ENCODE measurements around the gene RNF214.
"Not testable (repeated sequence)": the region's sequence is repeated elsewhere in the genome, so short reads cannot be mapped to it uniquely, and the experiment has no call there.

Gene RNF214

DNA sequence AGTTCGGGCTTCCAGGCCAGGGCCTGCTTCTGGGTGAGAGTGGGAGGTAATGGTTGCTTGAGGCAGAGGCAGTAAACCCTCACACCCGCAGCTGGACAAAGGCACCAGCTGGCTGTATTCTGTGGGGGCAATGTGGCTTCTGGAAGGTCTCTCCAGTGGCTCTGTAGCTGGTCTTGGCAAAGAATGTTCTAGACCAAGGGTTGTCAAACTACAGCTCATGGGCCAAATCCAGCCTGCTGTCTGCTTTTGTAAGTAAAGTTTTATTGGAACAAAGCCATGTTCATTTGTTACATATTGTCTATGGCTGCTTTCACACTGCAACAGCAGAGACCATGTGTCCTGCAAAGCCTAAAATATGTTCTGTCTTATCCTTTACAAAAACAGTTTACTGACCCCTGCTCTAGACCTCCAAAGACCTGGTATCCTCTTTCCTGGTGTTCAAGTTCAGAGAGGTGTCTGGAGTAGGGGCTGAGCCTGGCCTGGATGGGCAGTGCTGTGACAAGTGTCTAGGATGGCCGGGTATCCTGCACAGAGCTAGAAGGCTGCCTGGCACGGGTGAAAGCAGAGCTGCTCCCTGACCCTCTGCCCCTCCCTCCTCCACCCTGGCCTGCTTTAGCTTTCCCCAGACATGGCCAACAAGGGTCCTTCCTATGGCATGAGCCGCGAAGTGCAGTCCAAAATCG, 29.9 kb upstream of the RNF214 start:
- H3K4me1 ChIP-seq: peaks cover 0 to 46% (median 33%) of the 10 kb centered on the region in 4 donors
- H3K9me3 ChIP-seq: no peaks in the 10 kb centered on the region
- peaks cover 49 to 63% (median 54%) of the 10 kb centered on the region in 3 donors for H3K36me3 ChIP-seq
- intact Hi-C loops (cut with DNase I; ENCODE audit: low total_unique reads): no loop called here
- peak overlapping the region; percentile 70 to 96 for H3K4me3 ChIP-seq
- H3K27ac ChIP-seq: peak overlapping the region; percentile 97 to 98
- H3K27me3 ChIP-seq: no peaks in the 10 kb centered on the region
- TF ChIP-seq, protein P1, sequence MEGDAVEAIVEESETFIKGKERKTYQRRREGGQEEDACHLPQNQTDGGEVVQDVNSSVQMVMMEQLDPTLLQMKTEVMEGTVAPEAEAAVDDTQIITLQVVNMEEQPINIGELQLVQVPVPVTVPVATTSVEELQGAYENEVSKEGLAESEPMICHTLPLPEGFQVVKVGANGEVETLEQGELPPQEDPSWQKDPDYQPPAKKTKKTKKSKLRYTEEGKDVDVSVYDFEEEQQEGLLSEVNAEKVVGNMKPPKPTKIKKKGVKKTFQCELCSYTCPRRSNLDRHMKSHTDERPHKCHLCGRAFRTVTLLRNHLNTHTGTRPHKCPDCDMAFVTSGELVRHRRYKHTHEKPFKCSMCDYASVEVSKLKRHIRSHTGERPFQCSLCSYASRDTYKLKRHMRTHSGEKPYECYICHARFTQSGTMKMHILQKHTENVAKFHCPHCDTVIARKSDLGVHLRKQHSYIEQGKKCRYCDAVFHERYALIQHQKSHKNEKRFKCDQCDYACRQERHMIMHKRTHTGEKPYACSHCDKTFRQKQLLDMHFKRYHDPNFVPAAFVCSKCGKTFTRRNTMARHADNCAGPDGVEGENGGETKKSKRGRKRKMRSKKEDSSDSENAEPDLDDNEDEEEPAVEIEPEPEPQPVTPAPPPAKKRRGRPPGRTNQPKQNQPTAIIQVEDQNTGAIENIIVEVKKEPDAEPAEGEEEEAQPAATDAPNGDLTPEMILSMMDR (IDR thresholded peaks at IDR 0.05): no peak
- DNase-seq: no peak

DNA sequence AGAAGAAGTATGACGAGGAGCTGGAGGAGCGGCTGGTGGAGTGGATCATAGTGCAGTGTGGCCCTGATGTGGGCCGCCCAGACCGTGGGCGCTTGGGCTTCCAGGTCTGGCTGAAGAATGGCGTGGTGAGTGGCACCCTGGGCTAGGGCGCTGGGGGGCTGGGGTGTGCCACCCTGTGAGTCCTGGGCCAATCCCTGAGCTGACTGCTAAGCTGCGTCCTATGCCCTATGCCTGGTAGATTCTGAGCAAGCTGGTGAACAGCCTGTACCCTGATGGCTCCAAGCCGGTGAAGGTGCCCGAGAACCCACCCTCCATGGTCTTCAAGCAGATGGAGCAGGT, 29.4 kb upstream of the RNF214 start:
- Histone ChIP-seq H3K4me3 (peak overlapping the region; percentile 70 to 96), H3K27me3 (no peaks in the 10 kb centered on the region), H3K36me3 (peaks cover 49 to 63% (median 54%) of the 10 kb centered on the region in 3 donors), H3K27ac (peak overlapping the region; percentile 97 to 98), H3K4me1 (peaks cover 0 to 41% (median 28%) of the 10 kb centered on the region in 4 donors), H3K9me3 (no peaks in the 10 kb centered on the region)
- DNase-seq: no peak
- intact Hi-C loops (cut with DNase I; ENCODE audit: low total_unique reads): no loop called here
- TF ChIP-seq, protein P1 (IDR thresholded peaks at IDR 0.05): no peak

DNA sequence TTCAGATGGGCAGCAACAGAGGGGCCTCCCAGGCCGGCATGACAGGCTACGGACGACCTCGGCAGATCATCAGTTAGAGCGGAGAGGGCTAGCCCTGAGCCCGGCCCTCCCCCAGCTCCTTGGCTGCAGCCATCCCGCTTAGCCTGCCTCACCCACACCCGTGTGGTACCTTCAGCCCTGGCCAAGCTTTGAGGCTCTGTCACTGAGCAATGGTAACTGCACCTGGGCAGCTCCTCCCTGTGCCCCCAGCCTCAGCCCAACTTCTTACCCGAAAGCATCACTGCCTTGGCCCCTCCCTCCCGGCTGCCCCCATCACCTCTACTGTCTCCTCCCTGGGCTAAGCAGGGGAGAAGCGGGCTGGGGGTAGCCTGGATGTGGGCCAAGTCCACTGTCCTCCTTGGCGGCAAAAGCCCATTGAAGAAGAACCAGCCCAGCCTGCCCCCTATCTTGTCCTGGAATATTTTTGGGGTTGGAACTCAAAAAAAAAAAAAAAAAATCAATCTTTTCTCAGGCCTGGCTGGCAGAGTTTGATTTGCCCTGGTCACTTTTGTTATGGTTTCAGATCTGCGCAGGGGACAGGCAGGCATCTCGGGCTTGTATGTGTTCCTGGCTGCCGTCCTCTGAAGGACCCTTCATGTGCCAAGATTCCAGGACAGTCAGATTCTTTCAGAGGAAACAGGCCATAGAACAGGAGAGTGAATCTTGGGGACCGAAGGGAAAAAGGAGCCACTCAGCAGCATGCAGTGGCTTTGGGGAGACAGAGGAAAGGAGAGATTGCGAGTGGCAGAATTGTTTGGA, 28.0 kb upstream of the RNF214 start:
- peaks cover 49 to 61% (median 54%) of the 10 kb centered on the region in 3 donors for H3K36me3 ChIP-seq
- peak overlapping the region; percentile 70 to 96 for H3K4me3 ChIP-seq
- H3K27me3 ChIP-seq: no peaks in the 10 kb centered on the region
- no peak for DNase-seq
- intact Hi-C loops (cut with DNase I; ENCODE audit: low total_unique reads): loop anchor here (5.0 kb wide), 1 partner anchor 72 kb away; no protein-coding TSS in a partner anchor
- H3K27ac ChIP-seq: peak overlapping the region; percentile 97 to 98
- TF ChIP-seq, protein P1 (IDR thresholded peaks at IDR 0.05): no peak
- peaks cover 0 to 33% (median 21%) of the 10 kb centered on the region in 4 donors for H3K4me1 ChIP-seq
- H3K9me3 ChIP-seq: no peaks in the 10 kb centered on the region

DNA sequence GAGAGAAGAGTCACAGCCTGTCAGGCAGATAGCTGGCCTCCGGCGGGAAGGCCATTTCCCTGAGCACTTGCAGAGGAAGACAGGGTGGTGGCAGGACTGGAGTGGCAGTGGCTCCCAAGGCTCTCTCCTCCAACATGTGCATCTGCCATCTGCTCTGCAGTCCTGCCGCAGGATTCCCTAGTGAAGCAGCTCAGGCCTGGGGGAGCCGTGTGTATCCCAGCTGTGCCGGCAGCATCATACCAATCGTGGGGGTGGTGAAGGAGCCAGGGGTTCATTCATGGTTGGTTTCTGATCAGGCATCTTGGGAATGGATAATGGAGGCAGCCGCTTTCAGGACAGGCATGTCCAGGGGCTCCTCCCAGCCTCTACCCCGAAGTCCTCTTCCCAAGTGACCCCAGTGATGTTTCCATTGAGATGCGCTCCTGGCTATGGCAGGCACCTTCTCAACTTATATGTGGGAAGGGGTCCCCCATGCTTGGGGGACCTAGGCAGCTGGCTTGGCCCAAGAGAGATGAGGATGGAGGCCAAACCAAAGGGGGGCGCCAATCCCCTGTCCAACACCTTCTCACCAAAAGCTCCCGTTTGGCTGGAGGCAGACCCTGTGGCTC, 27.2 kb upstream of the RNF214 start:
- DNase-seq: no peak
- peaks cover 0 to 33% (median 21%) of the 10 kb centered on the region in 4 donors for H3K4me1 ChIP-seq

DNA sequence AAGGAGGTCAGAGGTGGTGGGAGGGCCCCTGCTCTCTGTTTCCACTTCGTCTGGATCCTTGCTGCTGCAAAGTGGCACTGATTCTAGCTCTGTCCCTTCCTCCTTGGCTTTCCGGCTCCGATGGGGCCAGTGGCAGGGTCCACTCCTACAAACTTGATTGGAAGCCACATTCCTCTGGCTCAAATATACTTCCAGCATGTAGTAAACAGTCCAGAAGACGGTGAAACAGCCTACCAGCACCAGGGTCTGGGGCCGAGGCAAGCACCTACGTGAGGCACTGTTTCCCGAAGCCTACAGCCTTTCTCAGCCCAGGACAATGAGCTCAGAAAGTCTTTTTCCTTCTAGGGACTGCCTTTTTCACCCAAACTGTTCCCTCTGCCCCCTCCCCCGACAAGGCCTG, 26.4 kb upstream of the RNF214 start:
- not testable (repeated sequence) for H3K9me3 ChIP-seq, DNase-seq, H3K4me3 ChIP-seq, H3K27me3 ChIP-seq
- peak overlapping the region; percentile 97 to 98 for H3K27ac ChIP-seq
- H3K4me1 ChIP-seq: peaks cover 0 to 33% (median 21%) of the 10 kb centered on the region in 4 donors
- peaks cover 43 to 46% (median 45%) of the 10 kb centered on the region in 3 donors for H3K36me3 ChIP-seq
- intact Hi-C loops (cut with DNase I; ENCODE audit: low total_unique reads): loop anchor here (5.0 kb wide), 1 partner anchor 74 kb away; no protein-coding TSS in a partner anchor

More for the DNA sequence above, 27.2 kb upstream of the RNF214 start:
- H3K27ac ChIP-seq: peak overlapping the region; percentile 97 to 98
- no peaks in the 10 kb centered on the region for H3K27me3 ChIP-seq
- H3K4me3 ChIP-seq: peak overlapping the region; percentile 70 to 96
- TF ChIP-seq, protein P1 (IDR thresholded peaks at IDR 0.05): peak in 1 of 2 experiments; percentile 6
- H3K36me3 ChIP-seq: peaks cover 49 to 53% (median 50%) of the 10 kb centered on the region in 3 donors
- no peaks in the 10 kb centered on the region for H3K9me3 ChIP-seq
- intact Hi-C loops (cut with DNase I; ENCODE audit: low total_unique reads): loop anchor here (5.0 kb wide), 1 partner anchor 73 kb away; no protein-coding TSS in a partner anchor

DNA sequence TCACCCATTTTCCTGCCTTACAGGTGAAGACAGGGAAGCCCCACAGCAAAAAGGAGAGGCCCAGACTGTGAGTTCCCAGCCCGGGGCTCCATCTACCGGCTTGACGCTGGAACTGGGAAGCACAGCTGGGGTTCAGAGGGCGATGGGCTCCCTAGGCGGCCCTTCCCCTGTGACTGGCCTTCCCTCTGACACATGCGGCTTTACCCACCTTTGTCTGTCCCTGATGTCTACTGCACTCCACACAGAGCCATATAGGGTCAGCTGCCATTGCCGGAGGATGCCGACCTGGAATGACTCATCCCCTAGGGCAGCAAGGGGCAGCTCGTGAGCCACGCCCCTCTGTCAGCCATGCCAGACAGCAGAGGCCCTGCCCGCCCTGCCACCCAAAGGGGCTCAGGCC, 25.6 kb upstream of the RNF214 start:
- DNase-seq, H3K27me3 ChIP-seq, H3K27ac ChIP-seq, H3K4me3 ChIP-seq, H3K9me3 ChIP-seq: not testable (repeated sequence)
- peaks cover 37 to 39% (median 37%) of the 10 kb centered on the region in 3 donors for H3K36me3 ChIP-seq
- intact Hi-C loops (cut with DNase I; ENCODE audit: low total_unique reads): loop anchor here (5.0 kb wide), 1 partner anchor 75 kb away; no protein-coding TSS in a partner anchor
- H3K4me1 ChIP-seq: peaks cover 0 to 33% (median 21%) of the 10 kb centered on the region in 4 donors

DNA sequence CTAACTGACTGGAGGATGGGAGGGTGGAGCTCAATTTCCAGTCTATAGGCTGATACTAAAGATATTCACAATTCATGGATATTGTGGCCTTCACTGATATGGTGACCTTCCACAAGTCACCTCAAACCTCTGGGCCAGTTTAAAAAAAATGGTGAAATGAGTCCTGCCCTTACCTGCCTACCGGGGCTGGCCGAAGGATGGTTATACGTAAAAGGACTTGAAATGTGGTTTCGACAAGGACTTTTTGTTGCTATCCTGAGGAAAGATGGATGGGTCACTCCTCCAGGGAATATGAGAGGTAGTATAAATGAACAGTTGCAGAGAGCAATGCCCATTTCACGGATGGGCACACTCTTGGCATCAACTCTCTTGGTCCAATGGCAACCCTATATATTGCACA, 25.0 kb upstream of the RNF214 start:
- intact Hi-C loops (cut with DNase I; ENCODE audit: low total_unique reads): loop anchor here (5.0 kb wide), 1 partner anchor 75 kb away; no protein-coding TSS in a partner anchor
- Histone ChIP-seq H3K36me3 (peaks cover 30 to 33% (median 32%) of the 10 kb centered on the region in 3 donors), H3K4me1 (peaks cover 0 to 33% (median 21%) of the 10 kb centered on the region in 4 donors)
- not testable (repeated sequence) for H3K4me3 ChIP-seq, H3K27me3 ChIP-seq, DNase-seq, H3K9me3 ChIP-seq, H3K27ac ChIP-seq

Data from tibial artery (tissue), 4 donors.